ENCODE measurements around the gene DNM1.

Gene DNM1

DNA sequence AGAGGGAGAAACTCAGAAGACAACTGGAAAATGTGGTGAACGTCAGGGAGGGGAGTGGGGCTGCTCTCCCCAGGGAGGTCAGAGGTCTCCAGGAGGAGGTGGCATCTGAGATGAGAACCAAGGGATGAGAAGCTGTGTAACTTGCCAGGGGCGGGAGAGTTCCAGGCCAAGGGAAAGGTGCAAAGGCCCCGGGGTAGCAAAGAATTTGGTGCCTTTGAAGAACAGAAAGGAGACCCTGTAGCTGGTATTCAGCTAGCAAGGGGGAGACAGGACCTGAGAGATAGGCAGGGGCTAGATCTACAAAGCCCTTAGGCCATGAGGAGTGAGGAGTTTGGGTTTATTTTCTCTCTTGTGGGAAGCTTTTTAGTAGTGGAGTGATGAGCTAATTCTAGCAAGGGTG is 3.3 kb downstream of the DNM1 start:
- no peak for DNase-seq

DNA sequence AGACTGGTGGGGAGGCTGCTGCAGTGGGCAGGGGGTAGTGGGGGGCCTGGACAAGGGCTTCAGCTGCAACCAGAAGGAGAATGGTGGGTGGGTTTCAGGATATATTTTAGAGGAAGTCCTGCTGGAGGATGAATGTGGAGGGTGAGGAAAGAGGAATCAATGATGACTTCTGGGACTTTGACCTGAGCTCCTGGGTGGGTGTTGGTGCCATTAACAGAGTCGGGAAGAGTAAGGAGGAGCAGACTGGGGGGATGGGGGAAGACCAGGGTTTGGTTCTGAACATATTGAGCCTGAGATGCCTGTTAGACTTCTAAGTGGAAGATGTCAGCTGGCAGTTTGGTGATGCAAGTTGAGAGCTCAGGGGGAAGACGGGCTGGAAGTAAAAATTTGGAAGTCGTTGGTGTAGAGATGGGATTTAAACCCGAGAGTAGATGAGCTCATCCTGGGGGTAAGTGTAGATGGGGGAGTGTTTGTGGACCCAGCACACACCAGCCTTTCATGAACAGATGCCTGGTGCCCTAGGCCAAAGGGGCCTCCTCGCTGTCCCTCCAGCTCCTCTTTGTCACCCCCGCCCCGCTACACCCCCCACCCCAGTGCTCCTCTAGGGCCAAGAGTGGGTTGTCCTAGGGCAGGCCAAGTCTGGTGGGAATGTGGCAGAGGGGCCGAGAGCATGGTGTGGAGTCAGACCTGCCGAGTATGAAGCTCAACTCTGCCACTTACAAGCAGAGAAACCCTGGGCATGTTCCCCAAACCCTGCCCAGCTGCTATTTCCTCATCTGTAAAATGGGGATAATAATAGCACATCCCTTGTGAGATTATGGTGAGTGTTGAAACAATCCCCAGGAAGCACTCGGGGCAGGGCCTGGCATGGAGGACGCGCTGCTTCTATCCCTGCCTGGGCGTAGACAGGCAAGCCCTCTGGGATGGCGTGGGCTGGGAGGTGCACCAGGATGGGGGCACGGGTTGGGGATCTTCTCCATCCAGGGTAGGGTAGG is 4.0 kb downstream of the DNM1 start:
- DNase-seq = no peak

DNA sequence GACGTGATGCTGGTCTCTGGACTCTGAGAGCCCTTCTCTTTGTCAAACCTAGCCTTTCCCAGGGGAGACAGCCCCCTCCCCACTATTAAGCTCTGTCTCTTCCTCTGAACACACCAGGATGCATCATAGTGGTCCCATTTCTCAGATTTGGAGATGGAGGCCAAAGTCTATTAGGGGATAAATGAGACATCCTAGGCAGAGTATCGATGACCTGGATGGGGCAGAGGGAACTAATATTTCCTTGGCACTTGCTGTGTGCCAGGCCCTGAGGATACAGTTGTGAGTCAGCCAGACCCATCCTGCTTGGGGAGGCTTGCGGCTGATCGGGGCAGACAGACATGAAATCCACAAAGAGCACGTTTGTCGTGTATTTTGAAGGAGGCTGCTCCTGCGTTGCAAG is 5.2 kb downstream of the DNM1 start:
- no peak for DNase-seq

DNA sequence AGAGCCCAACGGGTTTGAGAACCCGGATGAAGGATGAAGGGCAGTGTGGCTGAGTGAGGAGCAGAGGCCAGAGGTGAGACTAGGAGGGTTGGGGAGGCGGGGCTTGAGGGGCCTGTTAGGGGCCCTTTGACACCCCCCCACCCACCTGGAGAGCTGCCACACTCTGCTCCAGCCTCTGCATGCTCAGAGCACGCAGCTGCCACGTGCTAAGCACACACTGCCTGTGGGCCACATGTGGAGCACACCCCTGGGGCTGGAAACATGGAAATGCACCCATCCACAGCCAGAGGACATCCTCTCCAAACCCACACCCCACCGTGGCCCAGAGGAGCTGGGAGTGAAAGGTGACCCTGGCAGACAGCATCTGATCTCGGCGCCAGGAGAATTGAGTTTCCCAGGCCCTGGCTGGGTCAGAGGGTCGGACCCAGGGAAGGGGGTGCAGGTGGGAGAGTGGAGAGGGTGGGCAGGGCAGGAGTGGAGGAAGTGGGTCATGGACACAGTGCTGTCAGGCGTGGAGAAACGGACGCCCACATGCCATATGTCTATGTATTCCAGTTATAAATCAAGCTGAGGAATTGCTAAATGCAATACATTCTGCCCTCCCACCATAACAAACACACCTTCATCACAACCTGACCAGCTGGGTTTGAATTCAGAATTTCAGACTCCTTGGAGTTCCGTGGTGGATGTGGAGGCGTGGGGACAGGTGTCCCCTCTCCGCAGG is 5.9 kb downstream of the DNM1 start:
- no peak for DNase-seq

DNA sequence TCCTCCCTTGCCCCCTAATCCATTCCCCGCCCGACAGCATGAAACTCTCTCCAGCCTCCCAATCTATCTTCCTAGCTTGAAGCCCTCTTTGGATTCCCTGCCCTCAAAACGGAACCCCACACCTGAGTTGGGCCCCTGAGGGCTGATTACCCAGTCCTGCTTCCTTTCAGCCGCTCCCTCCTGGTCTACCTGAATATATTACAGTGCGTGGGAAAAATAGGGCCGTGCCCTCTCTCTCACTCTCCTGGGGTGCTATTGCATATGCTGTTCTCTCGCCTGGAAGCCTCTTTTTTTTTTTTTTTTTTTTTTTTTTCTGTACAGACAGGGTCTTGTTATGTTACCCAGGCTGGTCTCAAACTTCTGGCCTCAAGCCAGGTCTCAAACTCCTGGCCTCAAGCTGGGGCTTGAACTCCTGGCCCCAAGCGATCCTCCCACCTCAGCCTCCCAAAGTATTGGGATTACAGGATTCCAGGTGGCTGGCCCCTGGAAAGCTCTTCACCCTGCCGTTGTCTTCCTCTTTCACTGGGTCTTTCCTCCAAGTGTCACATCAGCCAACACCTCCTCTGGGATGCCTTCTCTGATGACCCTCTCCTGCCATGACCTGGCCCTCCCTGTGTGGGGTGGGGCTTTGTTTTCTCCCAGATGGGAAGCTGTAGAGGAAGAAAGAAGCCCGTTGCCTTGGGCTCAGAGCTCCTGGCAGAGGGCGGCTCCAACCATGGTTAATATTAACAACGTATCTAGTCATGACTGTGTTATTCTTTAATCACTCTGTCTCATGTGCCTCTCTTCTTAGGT is 8.2 kb downstream of the DNM1 start:
- no peak for DNase-seq

DNA sequence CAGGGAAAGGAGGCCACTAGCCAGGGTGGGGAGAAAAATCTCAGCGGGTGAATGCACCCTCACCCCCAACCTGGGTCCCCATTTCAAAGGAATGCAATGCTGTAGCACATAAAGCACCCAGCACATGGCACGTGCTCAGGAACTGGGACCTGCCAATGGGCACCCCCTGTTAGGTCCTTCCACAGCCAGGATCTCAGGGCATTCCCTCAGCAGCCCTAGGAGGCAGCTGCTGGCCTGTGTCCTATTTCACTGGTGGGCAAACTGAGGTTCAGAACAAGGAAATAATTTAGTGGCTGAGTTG is 8.8 kb downstream of the DNM1 start:
- DNase-seq = no peak

DNA sequence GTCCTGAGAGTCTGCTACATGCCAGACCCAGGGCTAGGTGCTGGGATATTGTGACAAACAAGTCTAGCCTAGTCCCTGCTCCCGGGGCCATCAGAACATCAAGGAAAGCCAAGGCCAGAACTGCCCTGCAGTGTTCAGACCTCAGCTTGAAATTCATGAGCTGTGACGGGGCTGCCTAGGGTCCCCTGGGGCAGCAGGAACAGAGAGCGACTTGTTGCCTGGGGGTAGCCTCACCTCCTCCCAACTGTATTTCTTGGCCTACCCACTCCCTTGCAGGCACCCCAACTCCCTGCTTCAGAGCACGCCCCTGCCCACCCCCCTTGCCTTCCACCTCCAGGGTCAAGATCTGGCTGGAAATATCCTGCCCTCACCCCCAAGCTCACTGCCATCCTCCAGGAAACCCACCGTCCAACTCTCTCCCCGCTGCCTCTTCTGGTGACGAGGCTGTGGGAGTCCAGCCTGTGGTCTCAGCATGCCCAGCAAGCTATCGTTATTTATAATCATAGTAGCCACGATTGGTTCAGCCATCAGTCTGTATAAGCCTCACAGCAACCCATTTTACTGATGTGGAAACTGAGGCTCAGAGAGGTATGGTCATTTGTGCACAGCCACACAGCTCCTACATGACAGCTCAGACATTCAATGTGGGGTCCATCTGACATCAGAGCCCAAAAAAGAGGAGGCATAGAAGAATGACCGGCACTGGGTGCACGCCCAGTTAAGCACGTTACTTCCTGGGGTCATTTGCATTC is 10.7 kb downstream of the DNM1 start:
- no peak for DNase-seq

DNA sequence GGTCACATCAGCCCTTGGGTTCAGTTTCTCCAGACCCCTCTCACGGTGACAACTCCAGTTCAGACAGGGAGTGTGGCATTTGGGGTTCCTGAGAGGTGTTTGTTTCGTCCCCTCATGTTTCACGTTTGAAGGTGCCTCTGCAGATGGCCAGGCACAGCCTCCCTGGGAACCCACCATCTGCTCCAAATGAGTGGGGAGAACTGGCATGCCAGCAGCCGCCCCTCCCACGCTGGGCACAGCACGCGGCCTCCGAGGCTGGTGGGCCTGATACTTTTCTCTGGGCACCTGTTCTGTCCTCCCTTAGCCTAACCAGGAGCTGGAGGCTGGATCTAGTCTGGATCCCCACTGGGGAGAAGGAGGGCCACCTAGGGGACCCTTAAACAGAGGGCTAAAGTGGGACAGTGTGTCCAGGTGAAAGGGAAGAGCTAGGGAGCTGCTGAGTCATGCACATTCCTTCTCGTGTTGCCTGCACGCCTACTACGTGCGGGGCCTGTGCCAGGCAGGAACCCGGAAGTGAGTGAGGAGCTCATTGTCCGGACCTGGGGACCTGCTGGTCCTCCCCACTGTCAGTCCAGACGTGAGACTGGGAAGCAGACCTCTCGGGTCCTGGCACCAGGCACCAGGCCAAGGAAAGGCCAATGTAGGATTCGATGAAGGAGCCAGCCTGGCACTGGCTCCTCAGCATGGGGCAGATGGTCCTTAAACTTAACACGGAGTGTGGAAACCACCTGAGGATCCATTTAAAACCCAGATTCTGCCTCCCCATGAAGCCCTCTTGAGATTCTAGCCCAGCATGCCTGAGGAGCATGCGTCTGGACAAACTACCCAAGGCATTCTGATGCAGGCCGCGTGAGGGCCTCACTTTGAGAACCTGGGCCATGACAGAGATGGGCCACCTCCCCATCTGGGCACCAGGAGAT is 11.7 kb downstream of the DNM1 start:
- DNase-seq = no peak

DNA sequence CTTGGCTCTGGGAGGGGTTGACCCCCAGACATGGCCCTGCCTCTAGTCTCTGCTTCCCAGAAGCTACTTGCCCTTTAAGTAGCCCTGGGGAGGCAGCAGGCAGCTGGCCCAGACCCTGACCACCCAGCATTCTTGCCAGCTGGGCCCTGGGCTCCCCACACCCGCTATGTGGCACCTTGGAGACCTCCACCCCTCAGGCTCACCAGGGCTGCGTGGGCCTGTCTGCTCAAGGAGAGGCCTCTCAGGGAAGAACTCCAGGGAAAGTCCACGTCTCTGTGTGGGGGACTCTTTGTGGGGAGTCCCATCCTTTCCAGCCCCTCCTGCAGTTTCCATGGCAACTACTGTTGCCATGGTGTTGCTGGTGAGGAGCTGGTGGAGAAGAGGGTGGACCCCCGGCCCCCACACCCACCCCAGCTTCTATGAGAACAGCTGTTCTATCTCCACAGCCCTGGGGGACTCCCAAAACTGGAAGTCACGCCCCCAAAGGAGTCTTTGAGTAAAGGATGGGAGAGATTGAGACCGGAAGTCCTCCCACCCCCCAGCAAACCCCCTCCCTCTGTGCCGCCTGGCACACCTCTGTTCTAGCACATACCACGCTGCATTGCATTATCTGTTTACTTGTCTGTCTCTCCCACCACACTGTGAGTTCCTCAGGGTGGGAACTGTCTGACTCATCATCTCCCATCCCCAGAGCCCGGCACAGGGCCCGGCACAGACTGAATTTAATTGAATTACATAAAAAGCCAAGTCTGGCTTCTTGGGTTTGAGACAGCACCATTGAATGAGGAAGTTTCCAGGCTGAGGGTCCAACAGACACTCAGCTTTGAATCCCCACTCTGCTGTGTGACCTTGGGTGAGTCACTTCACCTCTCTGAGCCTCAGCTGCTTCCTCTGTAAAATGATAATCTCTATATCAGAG is 12.6 kb downstream of the DNM1 start:
- DNase-seq = no peak

DNA sequence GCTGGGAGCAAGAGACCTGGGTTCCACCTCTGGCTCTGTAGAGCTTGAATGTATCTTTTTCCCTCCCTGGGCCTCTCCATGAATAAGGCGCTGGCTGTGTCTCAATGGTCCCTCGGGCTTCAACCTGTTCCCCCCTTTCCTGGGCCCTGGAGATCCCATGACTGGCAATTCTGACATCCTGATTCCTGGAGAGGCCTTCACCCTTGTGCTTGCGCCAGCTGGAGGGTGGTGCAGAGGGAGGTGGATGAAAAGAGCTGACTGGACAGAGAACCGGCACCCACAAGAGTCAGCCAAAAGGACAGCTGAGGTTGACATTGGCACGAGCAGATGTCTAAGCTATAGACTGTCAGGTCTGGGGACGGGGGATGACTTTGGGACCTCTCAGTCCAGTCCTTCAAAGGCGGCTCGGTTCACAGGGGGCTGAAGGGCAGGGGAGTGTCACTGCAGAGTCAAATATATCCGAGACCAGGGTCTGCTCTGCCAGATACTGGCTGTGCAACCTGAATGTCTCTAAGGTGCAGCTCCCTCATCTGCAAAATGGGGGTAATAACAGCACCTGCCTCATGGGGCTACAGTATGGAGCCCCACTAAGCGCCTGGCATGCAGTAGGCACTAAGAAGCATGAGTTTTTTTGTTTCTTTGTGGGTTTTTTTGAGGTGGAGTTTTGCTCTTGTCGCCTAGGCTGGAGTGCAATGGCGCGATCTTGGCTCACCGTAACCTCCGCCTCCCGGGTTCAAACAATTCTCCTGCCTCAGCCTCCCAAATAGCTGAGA is 13.8 kb downstream of the DNM1 start:
- DNase-seq = no peak

DNA sequence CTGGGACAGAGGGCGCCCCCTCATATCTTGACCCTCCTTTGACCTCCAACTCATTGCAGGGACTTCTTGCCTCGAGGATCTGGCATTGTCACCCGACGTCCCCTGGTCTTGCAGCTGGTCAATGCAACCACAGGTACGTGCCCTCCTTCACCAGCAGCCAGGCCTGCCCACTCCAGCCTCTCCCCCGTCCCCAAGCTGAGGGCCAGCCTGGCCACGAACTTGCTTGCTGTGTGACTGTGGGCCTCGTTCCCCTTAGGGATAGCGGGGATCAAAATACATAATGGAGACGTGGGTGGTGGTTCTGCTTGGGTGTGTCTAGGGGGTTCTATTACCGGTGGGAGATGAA is 15.0 kb downstream of the DNM1 start:
- no peak for DNase-seq

DNA sequence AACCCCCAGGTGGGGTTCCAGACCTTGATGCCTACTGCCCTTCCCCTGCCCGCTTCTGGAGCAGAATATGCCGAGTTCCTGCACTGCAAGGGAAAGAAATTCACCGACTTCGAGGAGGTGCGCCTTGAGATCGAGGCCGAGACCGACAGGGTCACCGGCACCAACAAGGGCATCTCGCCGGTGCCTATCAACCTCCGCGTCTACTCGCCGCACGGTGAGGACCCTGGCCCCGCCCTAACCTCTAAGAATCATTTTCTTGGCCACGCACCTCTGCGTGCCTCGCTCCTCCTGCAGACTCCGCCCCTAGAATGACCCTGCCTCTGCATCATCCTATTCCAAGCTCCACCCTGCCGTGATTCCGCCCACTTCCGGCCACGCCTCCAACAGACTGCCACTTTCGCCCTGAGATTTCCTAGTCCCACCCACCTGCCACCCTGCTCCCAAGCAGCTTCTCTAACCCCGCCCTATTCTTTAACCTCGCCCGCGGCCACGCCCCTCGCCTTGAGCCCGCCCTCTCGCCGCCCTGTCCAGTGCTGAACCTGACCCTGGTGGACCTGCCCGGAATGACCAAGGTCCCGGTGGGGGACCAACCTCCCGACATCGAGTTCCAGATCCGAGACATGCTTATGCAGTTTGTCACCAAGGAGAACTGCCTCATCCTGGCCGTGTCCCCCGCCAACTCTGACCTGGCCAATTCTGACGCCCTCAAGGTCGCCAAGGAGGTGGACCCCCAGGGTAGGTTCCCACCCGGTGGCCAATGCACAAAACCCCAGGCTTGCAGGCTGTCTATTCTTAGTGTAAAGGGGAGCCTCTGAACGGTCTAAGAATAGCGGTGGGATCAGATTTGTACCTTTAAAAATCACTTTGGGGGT is 15.6 kb downstream of the DNM1 start:
- DNase-seq = no peak

DNA sequence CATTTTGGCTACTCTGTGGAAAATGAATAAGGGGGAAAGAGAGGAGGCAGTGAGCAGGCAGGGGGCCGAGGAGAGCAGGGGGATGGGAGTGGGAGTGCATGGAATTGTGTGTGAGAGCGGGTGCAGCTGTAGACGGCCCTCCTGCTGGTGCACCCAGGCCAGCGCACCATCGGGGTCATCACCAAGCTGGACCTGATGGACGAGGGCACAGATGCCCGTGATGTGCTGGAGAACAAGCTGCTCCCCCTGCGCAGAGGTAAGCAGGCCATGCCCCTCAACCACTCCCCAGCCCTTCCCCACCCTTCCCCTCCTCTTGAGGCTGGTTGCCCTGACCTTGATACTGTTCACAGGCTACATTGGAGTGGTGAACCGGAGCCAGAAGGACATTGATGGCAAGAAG is 16.7 kb downstream of the DNM1 start:
- DNase-seq = no peak

DNA sequence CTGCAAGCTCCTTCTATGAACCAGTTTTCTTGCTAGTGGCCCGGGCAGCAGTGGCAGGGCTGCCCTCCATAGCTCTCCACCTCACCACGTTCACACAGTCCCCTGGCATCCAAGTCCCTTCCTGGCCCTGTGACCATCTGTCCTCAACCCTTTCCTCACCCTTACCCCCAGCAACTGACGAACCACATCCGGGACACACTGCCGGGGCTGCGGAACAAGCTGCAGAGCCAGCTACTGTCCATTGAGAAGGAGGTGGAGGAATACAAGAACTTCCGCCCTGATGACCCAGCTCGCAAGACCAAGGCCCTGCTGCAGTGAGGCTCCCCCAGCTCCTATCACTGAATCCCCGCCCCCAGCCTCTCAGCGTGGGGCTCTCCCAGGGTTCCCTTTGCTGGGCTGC is 18.8 kb downstream of the DNM1 start:
- no peak for DNase-seq

DNA sequence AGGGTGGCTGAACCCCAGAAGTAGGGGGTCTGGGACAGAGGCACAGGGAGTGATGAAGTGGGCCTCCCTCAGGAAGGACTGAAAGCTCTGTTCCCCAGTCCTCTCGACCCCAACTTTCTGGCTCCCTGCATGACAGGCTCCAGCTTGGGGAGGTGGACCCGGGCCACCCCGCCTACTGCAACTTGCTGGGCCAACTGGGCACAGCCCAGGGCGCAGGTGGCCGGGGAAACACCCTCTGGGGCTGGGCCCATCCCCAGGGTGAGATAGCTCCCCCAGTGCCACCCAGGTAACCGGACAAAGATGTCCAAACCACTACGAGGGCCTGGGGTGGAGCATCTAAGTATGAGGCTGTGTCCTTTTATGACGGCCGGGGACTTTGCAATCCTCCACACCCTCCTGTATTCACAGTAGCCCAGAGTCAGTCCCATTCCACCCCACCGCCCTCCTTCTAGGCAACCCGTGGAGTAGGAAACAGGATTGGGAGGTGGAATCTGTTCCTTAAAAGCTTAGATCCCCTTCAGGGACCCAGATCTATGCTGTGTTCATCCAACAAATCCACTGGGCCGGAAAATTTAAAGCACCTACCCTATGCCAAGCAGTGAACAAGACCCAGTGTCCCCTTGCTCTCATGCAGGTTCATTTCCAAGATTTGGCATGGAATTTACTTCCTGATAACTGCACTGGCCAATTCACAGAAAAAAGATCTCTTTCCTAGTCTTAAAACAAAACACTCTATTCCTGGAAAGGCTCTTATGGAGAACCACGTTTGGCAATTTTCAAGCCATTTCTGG is 19.9 kb downstream of the DNM1 start:
- no peak for DNase-seq

DNA sequence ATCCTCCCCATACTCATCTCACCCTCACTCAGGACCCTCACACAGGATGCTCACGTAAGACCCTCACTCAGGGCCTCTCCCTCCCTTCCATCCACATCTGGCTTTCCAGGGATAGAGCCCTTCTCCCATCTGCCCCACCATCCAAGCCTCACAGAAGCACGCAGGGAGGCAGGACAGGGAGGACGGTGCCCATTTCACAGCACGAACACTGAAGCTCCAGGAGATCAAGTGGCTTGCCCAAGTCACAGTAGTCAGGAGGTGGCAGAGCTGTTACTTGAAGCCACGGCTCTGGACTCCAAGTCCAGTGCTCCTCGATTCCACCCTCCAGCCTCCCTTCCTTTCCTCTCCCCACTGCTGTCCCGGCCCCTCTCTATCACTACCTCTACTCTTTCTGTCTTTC is 21.7 kb downstream of the DNM1 start:
- no peak for DNase-seq

DNA sequence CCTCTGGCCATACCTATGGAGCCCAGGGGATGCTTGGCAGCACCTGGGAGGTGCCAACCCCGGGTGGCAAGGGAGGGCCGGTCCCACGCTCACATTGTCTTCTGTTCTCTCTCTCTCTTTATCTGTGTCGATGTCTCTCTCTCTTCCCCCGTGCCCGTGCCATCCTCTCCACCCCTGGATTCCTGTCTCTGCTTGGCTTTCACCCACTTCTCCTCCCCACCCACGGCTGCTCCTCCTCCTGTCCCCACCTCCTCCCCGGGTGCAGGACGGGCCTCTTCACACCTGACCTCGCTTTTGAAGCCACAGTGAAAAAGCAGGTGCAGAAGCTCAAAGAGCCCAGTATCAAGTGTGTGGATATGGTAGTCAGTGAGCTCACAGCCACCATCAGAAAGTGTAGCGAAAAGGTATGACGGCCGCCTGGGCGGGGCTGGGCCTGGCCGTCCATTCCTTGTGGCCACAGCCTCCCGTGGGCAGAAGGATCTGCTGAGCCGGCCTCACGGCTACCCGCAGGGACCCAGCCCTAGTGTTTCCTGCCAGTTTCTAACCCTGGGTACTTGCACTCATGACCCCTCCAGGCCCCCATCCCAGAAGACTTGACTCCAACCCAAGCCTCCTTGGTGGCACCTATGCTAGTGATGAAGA is 22.7 kb downstream of the DNM1 start:
- DNase-seq = no peak

DNA sequence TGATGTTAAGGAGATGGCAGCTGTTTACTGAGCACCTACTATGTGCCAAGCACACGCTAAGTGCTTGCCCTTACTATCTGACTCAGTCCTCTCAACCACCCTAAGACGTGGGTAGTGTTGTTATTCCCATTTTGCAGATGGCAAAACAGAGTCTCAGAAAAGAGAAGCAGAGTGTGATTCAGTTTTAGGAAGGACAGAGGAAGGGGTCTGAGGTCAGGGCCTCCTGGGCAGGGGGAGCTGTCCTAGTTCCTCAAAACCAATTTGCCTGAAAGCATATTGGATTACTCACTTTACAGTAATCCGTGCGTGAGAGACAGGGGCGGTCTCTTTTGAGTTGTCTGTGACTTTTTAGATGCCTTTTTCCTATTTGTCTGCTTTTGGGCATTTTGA is 23.2 kb downstream of the DNM1 start:
- no peak for DNase-seq
